SHP77 (cell line): ENCODE data around the gene MADCAM1.

Experiments
- DNase-seq, 2 experiments: peaks; one replicate each; lab custom pipeline; 2025; lab: John Stamatoyannopoulos, UW

MADCAM1 gene

GRCh38 chr19:488505-489417, 7.5 kb upstream of the MADCAM1 start:
- DNase-seq: peak; percentile 84 to 91

DNA sequence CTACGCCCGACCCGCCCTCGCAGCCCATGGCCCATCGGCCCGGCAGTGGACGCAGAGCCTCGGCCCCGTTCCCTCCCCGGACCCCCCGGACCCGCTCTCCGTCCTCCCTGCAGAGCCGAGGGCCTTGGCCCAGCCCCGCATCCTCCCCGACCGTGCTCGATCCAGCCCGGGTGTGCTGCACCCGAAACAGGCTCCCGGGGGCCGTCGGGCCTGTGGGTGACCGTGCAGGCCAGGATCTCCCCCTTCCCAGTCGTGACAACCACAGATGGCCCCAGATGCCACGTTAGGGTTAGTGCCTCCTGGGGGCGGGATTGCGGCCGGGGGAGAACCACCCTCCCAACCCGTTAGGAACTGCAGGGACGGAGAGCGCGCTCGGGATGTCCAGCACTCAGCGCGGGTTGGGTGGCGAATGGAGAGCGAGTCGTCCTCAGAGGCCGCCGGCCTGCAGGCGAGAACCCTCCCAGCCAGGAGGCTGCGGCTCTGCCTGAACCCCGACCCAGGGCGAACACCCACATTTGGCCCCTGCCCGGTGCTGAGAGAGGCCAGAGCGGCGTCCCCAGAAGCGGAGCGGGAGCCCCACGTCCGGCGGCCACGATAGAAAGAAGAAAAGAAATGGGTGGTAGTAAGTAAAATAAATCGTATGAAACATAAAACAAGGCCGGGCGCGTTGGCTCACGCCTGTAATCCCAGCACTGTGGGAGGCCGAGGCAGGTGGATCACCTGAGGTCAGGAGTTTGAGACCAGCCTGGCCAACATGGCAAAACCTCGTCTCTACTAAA, 6.7 kb upstream of the MADCAM1 start:
- no peak for DNase-seq

GRCh38 chr19:491146-491741, 5.0 kb upstream of the MADCAM1 start:
- DNase-seq: peak in 1 of 2 experiments; percentile 46

DNA sequence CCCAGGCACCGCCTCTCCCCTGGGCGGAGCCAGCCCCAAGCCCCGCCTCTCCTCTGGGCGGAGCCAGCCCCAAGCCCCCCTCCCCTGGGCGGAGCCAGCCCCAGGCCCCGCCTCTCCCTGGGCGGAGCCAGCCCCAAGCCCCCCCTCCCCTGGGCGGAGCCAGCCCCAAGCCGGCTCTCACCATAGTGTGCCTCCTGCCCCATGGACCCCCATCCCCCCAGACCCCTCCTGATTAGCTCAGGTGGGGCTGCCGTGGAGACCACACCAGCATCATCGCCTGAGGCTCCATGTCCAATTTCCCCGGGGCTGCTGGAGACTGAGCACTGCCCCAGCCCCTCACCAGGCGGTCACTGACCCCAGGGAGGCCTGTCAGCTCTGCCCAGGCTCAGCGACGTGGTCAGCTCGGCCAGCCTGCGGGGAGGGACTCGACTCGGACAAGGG, 4.2 kb upstream of the MADCAM1 start:
- no peak for DNase-seq

DNA sequence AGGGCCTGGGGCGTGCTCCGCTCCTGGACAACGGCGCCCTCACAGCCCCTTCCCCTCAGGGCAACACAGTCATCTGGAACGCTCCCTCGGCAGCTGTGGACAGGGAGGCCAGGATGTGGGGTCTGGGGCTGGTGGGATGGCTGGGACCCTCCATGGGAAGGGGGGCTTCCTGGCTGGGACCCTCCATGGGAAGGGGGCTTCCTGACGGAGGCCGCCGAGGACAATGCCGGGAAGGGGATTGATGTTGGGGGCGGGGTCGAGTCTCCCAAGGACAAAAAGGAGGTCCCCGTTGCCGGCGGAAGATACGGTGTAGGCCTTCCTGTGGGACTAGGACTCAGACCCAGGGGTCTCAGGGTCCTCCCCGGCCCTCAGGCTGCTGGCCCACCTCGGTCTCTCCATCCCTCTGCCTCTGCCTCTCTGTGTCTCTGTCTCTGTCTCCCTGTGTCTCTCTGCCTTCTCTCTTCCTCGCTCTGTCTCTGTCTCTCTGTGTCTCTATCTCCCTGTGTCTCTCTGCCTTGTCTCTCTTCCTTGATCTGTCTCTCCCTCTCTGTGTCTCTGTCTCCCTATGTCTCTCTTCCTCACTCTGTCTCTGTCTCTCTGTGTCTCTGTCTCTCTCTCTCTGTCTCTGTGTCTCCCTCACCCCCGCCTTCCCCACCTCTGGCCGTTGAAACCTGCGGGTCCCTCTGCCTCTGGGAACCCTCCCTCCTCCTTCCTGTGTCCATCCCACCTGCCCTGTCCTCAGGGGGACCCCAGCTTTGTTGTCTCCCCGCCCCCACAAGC, 2.7 kb upstream of the MADCAM1 start:
- no peak for DNase-seq

DNA sequence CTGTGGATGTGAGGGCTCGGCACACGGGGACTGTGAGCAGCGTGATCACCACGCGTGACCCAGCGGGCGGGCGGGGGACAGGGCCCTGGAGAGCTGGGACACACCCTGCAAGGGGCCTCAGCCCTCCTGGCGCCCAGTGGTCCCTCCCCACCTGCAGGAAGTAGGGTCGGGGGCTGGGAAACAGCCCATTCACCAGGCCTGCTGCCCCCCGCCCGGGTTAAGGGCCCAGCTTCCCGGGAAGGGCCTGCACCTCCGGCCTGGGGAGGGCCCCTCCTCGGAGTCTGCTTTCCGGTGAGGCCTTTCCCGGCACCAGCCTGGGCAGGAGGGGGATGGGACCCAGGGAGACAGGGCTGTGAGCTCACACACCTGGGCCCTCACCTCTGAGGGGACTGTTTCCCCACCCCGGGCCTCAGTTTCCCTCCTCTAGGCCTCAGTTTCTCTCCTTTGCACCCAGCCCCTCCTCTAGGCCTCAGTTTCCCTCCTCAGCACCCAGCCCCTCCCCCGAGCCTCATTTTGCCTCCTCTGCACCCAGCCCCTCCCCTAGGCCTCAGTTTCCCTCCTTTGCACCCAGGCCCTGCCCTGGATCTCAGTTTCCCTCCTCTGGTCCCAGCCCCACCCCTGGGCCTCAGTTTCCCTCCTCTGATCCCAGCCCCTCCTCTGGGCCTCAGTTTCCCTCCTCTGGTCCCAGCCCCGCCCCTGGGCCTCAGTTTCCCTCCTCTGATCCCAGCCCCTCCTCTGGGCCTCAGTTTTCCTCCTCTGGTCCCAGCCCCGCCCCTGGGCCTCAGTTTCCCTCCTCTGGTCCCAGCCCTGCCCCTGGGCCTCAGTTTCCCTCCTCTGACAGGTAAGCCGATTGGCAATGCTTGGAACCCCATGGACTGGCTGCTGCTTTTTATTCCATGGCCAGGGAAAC, 1.9 kb upstream of the MADCAM1 start:
- DNase-seq: no peak

DNA sequence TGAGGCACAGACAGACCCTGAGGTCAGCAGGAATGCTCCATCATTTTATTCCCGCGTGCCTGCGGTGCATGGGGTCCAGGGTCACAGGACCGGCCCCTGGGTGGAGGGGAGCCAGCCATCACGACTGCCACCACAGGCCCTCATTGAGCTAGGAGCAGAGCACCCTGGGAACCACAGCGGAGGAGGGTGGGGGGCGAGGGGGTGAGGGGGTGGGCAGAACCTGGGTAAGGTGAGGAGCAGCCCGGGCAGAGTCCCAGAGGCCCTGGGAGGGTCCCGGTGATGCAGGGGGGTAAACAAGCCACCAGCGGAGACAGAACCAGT, 1.2 kb upstream of the MADCAM1 start:
- DNase-seq: no peak

DNA sequence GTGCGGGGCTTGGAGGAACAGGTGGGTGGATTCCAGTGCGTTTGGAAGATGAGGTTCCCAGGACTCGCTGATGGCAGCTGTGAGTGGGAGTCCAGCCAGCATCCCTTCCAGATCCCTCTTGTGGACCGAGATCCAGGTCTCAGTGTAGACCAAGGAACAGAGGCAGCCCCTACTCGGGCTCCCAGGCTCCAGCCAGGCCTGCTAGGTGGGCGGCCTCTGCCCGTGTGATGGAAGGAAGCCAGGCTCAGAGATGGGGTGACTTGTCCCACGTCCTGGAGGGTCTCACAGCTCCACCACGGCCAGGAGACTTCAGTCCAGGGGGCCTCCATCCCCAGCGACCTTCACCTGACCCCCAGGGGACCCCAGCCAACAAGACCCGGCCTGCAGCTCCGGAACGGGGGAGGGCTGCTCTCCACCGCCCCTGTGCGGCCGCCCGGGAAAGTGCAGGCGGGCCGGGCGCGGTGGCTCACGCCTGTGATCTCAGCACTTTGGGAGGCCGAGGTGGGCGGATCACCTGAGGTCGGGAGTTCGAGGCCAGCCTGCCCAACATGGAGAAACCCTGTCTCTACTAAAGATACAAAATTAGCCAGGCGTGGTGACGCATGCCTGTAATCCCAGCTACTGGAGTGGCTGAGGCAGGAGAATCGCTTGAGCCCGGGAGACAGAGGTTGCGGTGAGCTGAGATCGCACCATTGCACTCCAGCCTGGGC, 729 bp upstream of the MADCAM1 start:
- peak in 1 of 2 experiments; percentile 30 for DNase-seq

DNA sequence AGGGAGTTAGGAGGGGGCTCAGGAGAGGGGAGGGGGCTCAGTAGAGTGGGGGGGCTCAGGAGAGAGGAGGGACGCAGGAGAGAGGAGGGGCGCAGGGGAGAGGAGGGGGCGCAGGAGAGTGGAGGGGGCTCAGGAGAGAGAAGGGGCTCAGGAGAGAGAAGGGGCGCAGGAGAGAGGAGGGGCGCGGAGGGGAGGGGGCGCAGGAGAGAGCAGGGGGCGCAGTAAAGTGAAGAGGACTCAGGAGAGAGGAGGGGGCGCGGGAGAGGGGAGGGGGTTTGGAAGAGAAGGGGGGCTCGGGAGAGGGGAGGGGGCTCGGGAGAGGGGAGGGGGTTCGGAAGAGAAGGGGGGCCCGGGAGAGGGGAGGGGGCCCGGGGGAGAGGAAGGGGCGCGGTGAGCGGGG, 700 bp downstream of the MADCAM1 start:
- DNase-seq: no peak

- no peak for DNase-seq
These were observed 1.2 kb downstream of the MADCAM1 start for GRCh38 chr19:497491-497868.

DNA sequence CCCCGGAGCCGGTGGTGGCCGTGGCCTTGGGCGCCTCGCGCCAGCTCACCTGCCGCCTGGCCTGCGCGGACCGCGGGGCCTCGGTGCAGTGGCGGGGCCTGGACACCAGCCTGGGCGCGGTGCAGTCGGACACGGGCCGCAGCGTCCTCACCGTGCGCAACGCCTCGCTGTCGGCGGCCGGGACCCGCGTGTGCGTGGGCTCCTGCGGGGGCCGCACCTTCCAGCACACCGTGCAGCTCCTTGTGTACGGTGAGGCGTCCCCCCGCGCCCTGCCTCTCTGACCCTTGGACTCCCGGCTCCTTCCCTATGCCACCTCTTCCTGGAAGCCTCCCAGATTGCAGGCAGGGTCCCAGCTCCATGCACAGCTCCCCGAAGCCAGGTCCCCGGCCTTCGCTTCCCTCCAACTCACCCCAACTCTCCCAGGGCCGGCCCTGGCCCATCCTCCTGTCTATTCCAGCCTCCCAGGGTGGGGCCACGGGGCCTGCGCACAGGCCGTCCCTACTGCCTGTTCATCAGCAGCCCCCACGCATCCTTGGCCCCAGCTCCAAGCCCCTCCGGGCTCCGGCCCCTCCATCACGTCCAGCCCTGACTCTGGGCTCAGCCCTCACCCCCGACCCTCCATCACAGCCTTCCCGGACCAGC, 1.7 kb downstream of the MADCAM1 start:
- DNase-seq: no peak

DNA sequence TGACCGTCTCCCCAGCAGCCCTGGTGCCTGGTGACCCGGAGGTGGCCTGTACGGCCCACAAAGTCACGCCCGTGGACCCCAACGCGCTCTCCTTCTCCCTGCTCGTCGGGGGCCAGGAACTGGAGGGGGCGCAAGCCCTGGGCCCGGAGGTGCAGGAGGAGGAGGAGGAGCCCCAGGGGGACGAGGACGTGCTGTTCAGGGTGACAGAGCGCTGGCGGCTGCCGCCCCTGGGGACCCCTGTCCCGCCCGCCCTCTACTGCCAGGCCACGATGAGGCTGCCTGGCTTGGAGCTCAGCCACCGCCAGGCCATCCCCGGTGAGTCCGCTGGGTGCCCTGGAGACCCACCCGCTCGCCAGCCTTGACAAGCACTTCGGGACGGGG, 2.2 kb downstream of the MADCAM1 start:
- no peak for DNase-seq

GRCh38 chr19:498977-499623, 2.8 kb downstream of the MADCAM1 start:
- no peak for DNase-seq

- no peak for DNase-seq
These were observed 5.4 kb downstream of the MADCAM1 start for GRCh38 chr19:501646-502045.

DNA sequence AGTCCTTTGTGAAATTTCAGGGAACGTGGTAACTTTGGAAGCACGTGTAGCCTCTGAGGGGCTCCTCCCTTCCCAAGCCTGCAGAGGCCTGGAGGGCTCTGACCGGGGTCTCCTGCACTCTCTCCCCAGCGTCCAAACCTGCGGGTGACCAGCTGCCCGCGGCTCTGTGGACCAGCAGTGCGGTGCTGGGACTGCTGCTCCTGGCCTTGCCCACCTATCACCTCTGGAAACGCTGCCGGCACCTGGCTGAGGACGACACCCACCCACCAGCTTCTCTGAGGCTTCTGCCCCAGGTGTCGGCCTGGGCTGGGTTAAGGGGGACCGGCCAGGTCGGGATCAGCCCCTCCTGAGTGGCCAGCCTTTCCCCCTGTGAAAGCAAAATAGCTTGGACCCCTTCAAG, 8.3 kb downstream of the MADCAM1 start:
- no peak for DNase-seq

DNA sequence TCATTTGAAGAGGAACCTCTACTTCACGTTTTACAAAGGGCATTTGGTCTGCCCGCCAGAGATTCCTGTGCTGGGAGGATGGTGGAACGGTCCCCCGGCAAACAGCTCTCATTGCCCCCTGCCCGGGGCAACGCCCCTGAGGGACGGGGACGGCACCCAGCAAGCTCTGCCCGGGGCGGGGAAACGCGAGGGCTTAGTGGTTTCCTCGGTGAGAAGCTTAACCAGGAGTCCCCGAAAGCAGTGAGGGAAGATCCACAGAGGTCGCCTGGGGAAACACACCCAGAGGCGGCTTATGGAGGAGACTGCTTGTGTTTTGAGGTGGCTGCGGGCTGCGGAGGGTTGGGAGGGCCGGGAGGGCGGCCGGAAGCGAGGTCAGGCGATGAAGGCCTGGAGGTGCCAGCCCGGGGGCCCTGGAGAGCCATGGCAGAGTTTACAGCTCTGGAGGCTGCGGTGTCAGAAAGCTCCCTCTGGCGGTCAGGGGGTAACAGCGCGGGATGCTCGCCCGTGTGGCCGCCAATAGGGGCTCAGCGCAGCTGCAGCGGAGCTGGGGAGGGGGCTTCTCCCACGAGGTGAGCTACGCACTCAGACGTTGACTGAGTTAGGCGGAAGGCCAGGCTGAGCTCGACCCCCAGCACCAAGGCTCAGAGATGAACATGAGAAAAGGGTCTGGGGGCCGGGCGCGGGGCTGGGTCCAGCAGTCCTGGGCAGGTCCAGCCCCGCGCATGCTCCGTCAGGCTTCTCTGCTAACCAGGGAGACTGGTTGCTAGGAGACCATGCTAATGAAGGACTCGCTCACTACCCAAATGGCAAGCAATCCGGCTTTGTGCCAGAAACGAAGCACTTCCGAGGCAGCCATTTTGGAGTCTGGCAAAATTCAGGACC, 10.4 kb downstream of the MADCAM1 start:
- DNase-seq: peak; percentile 97 to 99

- peak; percentile 57 to 85 for DNase-seq
These were observed 11.3 kb downstream of the MADCAM1 start, which contains the start of gene TPGS1 for GRCh38 chr19:507286-508203. Gene TPGS1, plus strand, starts transcription at chr19:507497. Its CDS starts 10 bp downstream, at chr19:507507.
